RWPE1 (cell line): Measurements from ENCODE around the gene A1BG.

ENCODE experiments used
- CTCF ChIA-PET: fragments of 350-600 bp; sonication (Branson Sonifier 250); formaldehyde crosslinking; extraction: SDS; loops from one replicate; lab custom pipeline; 2021; lab: Yijun Ruan, JAX
- POLR2A ChIA-PET: fragments of 400-600 bp; formaldehyde crosslinking; extraction: SDS; loops from one replicate; lab custom pipeline; 2020; ENCODE audit warnings: antibody characterized with exemption; ENCODE audit not compliant: low non-redundant PET; lab: Yijun Ruan, JAX
- DNase-seq: peaks from one replicate; pipeline ENCODE4 v3.0.0; 2012; ENCODE audit warnings: low spot score
- H3K27ac ChIP-seq: fragments of 450-650 bp; 2 replicates; pipeline ENCODE4 v1.5.1; 2017
- TF ChIP-seq, protein P1 (sequence below): fragments of 450-650 bp; conservative IDR thresholded peaks from 2 replicates; pipeline ENCODE4 v1.5.1; 2017; ENCODE audit warnings: low read depth, mild to moderate bottlenecking

A1BG gene

DNA sequence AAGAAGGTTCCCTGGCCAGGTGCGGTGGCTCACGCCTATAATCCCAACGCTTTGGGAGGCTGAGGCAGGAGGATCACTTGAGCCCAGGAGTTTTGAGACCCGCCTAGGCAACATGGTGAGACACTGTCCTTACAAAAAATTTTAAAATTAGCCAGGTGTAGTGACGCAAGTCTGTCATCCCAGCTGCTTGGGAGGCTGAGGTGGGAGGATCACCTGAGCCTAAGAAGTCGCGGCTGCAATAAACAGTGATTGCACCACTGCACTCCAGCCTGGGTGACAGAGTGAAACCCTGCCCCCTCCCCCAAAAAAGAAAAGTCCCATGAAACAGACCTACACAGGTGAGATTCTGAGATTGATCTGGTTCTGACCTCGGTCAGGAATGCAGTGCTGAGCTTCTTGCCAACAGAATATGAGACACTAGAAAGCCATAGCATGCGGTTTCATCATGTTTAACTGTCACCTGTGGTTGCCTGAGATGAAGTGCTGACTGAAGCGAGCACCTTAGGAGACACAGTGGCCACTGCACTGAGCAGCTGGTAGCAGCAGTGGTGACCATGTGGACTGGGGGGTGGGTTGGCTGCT lies 2.0 kb upstream of the A1BG start:
- H3K27ac ChIP-seq: no peak overlapping the region
- ChIA-PET CTCF (no interaction called here), POLR2A (interaction anchor here (0.6 kb wide), 1 partner anchor 165 kb away, joined by 3 read pairs; no protein-coding TSS in a partner anchor)
- TF ChIP-seq, protein P1, sequence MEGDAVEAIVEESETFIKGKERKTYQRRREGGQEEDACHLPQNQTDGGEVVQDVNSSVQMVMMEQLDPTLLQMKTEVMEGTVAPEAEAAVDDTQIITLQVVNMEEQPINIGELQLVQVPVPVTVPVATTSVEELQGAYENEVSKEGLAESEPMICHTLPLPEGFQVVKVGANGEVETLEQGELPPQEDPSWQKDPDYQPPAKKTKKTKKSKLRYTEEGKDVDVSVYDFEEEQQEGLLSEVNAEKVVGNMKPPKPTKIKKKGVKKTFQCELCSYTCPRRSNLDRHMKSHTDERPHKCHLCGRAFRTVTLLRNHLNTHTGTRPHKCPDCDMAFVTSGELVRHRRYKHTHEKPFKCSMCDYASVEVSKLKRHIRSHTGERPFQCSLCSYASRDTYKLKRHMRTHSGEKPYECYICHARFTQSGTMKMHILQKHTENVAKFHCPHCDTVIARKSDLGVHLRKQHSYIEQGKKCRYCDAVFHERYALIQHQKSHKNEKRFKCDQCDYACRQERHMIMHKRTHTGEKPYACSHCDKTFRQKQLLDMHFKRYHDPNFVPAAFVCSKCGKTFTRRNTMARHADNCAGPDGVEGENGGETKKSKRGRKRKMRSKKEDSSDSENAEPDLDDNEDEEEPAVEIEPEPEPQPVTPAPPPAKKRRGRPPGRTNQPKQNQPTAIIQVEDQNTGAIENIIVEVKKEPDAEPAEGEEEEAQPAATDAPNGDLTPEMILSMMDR: no peak
- no peak for DNase-seq

DNA sequence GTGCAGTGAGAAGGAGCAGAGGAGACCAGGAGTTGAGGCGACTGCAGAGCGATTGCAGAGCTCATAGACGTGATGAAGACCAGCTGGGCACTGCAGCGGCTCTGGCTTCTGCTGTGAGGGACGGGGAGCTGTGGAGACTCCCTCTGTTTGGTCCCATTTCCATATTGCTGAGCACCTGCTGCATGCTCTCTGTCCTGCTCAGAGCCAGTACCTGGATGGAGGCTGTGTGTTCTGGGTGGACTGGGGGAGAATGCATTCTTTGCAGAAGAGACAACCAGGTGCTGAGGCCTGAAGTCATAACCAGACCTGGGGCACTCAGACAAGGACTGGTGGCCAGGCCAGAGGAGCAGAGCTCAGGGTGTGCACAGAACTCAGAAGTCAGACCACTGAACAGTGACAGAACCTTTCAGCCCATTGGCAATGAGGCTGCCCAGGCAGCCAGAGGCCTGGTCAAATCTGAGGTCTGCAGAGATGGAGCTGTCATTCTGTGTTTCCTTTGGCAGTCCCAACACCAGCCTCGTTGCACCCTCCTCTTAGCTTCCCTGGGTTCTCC lies 1.3 kb upstream of the A1BG start:
- no peak for DNase-seq
- TF ChIP-seq, protein P1: no peak
- CTCF ChIA-PET: no interaction called here
- no peak overlapping the region; the same call in 1 of the 2 replicates for H3K27ac ChIP-seq
- POLR2A ChIA-PET: no interaction called here

DNA sequence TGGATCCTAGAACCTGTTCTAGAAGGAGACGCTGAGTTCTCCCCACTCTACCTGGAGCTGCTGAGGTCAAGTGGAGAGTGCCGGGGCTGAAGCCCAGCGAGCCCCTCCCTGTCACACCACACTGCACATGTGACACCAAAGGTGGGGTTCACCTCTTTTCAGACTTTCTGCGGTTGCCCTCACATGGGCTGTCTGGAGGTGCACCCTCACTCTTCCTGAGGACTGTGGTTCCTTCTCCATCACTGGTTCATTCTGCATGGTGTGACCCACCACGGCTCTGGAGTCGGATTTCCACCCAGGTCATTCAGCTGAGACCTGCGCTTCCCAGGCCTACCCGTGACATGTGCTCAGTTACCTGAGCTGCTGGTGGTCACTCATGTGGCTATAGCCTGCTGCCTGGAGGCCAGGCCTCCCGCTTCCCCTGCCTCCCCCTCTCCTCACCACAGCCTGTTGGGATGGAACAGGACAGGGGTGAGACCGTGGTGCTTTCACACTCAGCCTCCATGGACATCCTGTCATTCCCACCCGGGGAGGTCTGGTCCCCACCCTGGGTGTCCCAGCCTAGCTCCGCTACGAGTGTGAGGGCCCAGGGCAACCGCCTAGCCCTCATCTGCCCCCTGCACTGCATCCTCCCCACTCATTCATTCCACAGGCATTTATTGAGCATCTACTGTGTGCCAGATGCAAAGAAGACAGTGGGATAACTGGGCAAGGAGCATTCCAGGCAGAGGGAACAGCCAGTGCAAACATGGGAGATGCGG lies 605 bp upstream of the A1BG start:
- H3K27ac ChIP-seq: no peak overlapping the region
- DNase-seq: no peak
- ChIA-PET CTCF (interaction anchor here (0.6 kb wide), 1 partner anchor 345 kb away, joined by 3 read pairs; no protein-coding TSS in a partner anchor), POLR2A (no interaction called here)
- TF ChIP-seq, protein P1: no peak

DNA sequence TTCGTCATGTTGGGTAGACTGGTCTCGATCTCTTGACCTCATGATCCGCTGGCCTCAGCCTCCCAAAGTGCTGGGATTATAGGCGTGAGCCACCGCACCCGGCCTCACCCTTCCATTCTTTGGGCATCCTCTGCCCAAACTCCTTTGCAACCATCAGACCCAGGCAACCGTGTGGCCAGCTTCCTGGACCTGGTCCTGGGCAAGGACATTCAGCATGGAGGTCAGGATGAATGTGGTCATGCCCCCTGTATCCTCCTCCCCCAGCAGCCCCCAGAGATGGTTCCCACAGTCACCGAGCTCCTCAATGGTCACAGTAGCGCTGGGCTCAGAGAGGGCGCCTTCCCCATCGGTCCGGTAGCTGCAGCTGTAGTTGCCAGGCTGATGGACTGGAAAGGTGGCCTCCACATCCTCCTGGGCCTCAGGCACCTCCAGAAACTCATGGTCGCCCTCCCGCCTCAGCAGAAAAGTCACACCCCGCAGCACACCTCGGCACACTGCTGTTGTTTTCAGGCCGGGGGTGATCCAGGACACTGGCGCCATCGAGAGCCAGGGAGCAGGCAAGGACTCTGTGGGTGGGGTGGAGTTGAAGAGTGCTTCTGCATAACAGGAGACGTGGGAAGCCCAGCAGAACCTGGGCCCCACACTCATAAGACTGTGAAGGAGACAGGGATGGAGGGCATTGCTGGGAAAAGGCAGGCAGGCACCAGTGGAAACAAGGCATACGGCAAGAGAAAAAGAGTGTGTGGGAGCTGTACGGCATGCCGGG lies 1.1 kb downstream of the A1BG start:
- TF ChIP-seq, protein P1: no peak
- no peak for DNase-seq
- POLR2A ChIA-PET: interaction anchor here (0.6 to 1.0 kb wide), 2 partner anchors 11 kb away, joined by 3 to 4 read pairs; partner anchors contain the start of gene ZNF497
- no peak overlapping the region for H3K27ac ChIP-seq
- CTCF ChIA-PET: interaction anchor here (0.6 kb wide), 1 partner anchor 167 kb away, joined by 4 read pairs; no protein-coding TSS in a partner anchor

DNA sequence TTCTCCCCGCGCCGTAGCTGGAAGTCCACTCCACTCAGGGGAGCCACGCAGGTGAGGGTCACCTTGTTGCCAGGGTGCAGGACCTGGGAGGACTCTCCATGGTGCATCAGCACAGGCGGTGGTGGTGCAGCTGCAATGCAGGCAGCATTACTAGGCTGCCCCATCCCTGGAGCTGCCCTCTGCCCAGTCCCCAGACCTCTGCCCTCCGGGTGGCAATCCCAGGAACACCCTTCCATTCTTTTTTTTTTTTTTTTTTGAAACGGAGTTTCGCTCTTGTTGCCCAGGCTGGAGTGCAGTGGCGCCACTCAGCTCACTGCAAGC lies 1.8 kb downstream of the A1BG start:
- ChIA-PET CTCF (interaction anchor here (0.6 kb wide), 1 partner anchor 167 kb away, joined by 4 read pairs; no protein-coding TSS in a partner anchor), POLR2A (interaction anchor here (1.0 kb wide), 1 partner anchor 11 kb away, joined by 3 read pairs; the partner anchor contains the start of gene ZNF497)
- TF ChIP-seq, protein P1: no peak
- no peak overlapping the region for H3K27ac ChIP-seq
- DNase-seq: no peak
